ENCODE data around the gene RELCH.

RELCH gene

DNA sequence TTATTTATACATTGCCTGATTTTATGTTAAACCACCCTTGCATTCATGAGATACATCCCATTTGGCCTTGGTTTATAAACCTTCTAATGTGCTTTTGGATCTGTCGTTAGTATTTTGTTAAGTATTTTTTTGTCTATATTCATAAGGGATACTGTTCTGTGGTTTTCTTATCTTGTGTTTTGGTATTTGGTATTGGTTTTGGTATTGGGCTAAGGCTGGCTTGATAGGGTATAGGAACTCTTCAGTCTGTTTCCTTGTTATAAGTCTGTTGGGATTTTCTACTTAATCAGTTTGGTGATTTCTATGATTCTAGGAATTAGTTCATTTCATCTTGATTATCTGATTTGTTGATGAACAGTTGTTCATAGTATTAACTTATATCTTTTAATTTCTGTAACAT, 49.2 kb downstream of the RELCH start:
- H3K36me3 ChIP-seq (ENCODE audit: insufficient read depth, low read depth, low read length): peaks cover 22% of the 10 kb centered on the region
- no peaks in the 10 kb centered on the region for H3K4me1 ChIP-seq (ENCODE audit: insufficient read depth, low read length)
- H3K9me3 ChIP-seq (ENCODE audit: insufficient read depth, low read depth, low read length): 0 out of 2 replicates have a peak, but pooled peaks cover 3% of the 10 kb centered on the region
- H3K4me3 ChIP-seq (ENCODE audit: low read length): no peak overlapping the region
- H3K27me3 ChIP-seq (ENCODE audit: insufficient read depth, low read length): no peaks in the 10 kb centered on the region
- H3K27ac ChIP-seq (ENCODE audit: low read length): no peak overlapping the region
- no peak overlapping the region for H3K9ac ChIP-seq (ENCODE audit: low read depth, low read length)

DNA sequence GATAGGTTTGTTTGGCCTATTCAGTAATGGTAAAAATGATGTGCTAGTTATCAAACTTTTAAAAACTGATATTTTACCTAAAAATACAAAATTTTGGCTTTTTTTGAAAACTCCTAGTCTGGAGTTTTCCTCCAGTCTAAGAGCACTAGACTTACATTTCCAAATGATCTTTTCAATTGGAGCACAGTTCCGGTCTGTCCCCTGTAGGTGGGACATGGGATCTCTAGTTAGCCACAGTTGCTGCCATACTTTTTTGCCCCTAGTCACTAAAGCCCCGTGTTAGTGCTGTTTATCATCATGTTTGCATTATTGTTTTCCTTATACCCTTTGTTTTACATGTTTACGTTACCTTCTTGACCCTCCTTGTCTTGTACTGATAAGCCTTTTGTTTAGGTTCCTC, 52.4 kb downstream of the RELCH start:
- H3K9me3 ChIP-seq (ENCODE audit: insufficient read depth, low read depth, low read length): 0 out of 2 replicates have a peak, but pooled peaks cover 3% of the 10 kb centered on the region
- H3K27ac ChIP-seq (ENCODE audit: low read length): no peak overlapping the region
- H3K4me1 ChIP-seq (ENCODE audit: insufficient read depth, low read length): no peaks in the 10 kb centered on the region
- no peaks in the 10 kb centered on the region for H3K27me3 ChIP-seq (ENCODE audit: insufficient read depth, low read length)
- no peak overlapping the region for H3K9ac ChIP-seq (ENCODE audit: low read depth, low read length)
- no peak overlapping the region for H3K4me3 ChIP-seq (ENCODE audit: low read length)
- peaks cover 10% of the 10 kb centered on the region for H3K36me3 ChIP-seq (ENCODE audit: insufficient read depth, low read depth, low read length)

DNA sequence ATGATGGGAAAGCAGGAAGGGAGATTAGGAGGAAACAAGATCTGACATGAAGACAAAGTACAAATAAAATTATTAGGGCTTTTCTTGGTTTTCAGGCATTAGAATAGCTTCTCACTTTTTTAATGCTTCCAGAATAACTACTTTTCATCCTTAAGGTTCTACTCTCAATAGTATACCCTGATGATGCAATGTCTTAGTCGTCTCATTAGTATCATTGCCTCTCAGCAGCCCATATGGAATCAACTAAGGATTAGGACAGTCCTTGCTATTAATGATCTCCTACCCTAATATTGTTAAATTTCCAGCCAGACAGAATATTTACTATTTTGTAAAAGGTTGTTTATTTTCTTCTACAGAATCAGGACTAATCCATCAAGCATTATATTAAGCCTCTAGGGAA, 55.9 kb downstream of the RELCH start:
- Histone ChIP-seq H3K9me3 (ENCODE audit: insufficient read depth, low read depth, low read length) (0 out of 2 replicates have a peak, but pooled peaks cover 3% of the 10 kb centered on the region), H3K27ac (ENCODE audit: low read length) (no peak overlapping the region), H3K4me1 (ENCODE audit: insufficient read depth, low read length) (no peaks in the 10 kb centered on the region), H3K9ac (ENCODE audit: low read depth, low read length) (no peak overlapping the region), H3K4me3 (ENCODE audit: low read length) (no peak overlapping the region), H3K27me3 (ENCODE audit: insufficient read depth, low read length) (no peaks in the 10 kb centered on the region), H3K36me3 (ENCODE audit: insufficient read depth, low read depth, low read length) (peaks cover 28% of the 10 kb centered on the region)

DNA sequence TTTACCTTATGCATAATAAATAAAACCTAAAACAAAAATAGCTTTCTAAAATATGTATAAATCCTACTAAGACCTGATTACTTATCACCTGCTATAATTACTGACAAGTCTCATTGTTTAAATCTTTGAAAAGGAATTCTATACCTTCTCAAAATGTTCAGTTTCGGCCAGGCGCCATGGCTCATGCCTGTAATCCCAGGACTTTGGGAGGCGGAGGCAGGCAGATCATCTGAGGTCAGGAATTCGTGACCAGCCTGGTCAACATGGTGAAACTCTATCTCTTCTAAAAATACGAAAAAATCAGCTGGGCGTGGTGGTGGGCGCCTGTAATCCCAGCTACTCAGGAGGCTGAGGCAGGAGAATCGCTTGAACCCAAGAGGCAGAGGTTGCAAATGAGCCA, 58.1 kb downstream of the RELCH start:
- Histone ChIP-seq H3K27ac (ENCODE audit: low read length) (no peak overlapping the region), H3K36me3 (ENCODE audit: insufficient read depth, low read depth, low read length) (peaks cover 25% of the 10 kb centered on the region), H3K9me3 (ENCODE audit: insufficient read depth, low read depth, low read length) (0 out of 2 replicates have a peak, but pooled peaks cover 3% of the 10 kb centered on the region), H3K9ac (ENCODE audit: low read depth, low read length) (no peak overlapping the region), H3K4me1 (ENCODE audit: insufficient read depth, low read length) (no peaks in the 10 kb centered on the region), H3K27me3 (ENCODE audit: insufficient read depth, low read length) (no peaks in the 10 kb centered on the region), H3K4me3 (ENCODE audit: low read length) (no peak overlapping the region)

DNA sequence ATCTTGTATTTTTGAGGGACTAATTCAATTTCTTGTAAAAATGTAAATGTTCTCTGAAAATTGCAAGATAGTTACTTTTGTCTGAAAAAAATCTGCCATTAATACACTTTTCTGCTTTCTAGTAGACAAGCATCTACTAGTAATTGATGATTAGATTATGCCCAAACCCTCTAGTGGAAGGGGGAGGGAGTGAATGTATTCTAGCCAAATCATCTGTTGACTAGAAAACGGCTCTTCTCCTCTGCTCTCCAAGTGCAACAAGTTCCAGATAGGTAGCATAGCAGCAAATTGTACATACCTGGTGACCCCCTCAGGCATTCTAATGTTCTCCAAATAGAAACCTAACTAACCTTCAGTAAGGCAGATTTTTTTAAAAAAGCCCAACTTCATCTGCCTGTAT, 58.6 kb downstream of the RELCH start:
- Histone ChIP-seq H3K36me3 (ENCODE audit: insufficient read depth, low read depth, low read length) (peaks cover 22% of the 10 kb centered on the region), H3K4me1 (ENCODE audit: insufficient read depth, low read length) (no peaks in the 10 kb centered on the region), H3K27ac (ENCODE audit: low read length) (no peak overlapping the region), H3K27me3 (ENCODE audit: insufficient read depth, low read length) (no peaks in the 10 kb centered on the region), H3K9ac (ENCODE audit: low read depth, low read length) (no peak overlapping the region), H3K4me3 (ENCODE audit: low read length) (no peak overlapping the region), H3K9me3 (ENCODE audit: insufficient read depth, low read depth, low read length) (0 out of 2 replicates have a peak, but pooled peaks cover 3% of the 10 kb centered on the region)

DNA sequence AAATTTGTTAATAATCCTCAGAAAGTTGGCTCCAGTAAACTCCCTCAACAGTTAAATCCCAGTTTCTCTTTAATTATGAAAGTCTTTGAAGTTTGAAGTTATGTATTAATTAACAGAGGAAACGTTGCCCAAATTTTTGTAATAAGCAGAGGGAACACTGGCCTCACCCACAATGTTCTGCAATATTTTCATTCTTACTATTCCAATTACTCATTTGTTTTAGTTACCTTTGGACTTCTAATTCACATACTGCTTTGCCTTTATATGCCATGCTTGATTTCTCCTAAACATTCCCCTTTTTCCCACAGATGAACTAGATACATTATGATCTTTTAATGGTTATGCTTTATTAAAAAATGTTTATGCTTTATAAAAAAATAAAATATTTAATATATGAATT, 61.3 kb downstream of the RELCH start:
- Histone ChIP-seq H3K4me1 (ENCODE audit: insufficient read depth, low read length) (no peaks in the 10 kb centered on the region), H3K36me3 (ENCODE audit: insufficient read depth, low read depth, low read length) (peaks cover 30% of the 10 kb centered on the region), H3K27ac (ENCODE audit: low read length) (no peak overlapping the region), H3K9me3 (ENCODE audit: insufficient read depth, low read depth, low read length) (no peaks in the 10 kb centered on the region), H3K9ac (ENCODE audit: low read depth, low read length) (no peak overlapping the region), H3K4me3 (ENCODE audit: low read length) (no peak overlapping the region), H3K27me3 (ENCODE audit: insufficient read depth, low read length) (no peaks in the 10 kb centered on the region)

DNA sequence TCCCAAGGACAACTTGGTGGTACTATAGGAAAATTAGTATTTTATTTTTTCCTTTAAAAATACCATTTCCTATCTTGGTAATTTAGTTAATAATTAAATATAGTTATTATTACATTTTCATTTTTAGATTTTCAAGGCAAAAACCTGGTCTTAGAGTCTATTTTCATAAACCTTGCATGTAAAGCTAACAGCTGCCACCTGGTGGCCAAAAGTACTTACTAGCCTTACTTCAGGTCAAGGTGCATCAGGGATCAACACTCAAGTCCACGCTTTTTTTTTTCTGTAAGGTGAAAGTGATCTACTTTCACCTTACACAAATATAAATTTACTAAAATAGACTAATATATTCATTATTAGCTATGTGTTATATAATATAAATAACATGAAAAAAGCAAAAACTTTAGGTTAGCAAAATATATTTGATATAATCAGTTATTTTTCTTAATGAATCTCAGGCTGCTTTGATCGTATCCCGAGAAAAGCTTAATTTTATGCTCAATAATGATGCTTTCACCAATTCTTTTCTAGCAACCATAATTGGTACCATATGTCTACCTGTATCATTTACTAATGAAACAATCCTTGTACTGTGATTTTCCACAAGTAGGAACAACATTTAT, 62.5 kb downstream of the RELCH start:
- Histone ChIP-seq H3K4me3 (ENCODE audit: low read length) (no peak overlapping the region), H3K9ac (ENCODE audit: low read depth, low read length) (no peak overlapping the region), H3K4me1 (ENCODE audit: insufficient read depth, low read length) (no peaks in the 10 kb centered on the region), H3K36me3 (ENCODE audit: insufficient read depth, low read depth, low read length) (peaks cover 26% of the 10 kb centered on the region), H3K27me3 (ENCODE audit: insufficient read depth, low read length) (no peaks in the 10 kb centered on the region), H3K9me3 (ENCODE audit: insufficient read depth, low read depth, low read length) (no peaks in the 10 kb centered on the region), H3K27ac (ENCODE audit: low read length) (no peak overlapping the region)

DNA sequence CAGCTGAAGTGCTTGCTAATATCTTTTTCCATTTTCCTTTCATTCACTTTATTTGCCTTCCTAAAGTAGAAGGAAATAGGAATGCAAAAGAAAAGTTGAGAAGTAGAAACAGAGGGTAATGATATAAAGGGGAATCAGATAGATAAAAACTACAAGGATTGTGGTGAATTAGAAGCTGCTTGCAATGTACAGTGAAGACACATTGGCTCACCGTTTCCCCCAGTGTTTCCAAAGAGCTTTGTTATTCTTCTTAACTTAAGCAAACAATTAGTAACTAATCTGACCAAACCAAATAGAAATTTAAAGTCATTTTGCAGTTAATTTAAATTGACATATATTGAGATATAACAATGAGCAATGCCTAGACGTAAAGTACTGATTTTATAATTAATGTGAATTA, 63.4 kb downstream of the RELCH start:
- H3K4me3 ChIP-seq (ENCODE audit: low read length): no peak overlapping the region
- no peaks in the 10 kb centered on the region for H3K4me1 ChIP-seq (ENCODE audit: insufficient read depth, low read length)
- no peaks in the 10 kb centered on the region for H3K27me3 ChIP-seq (ENCODE audit: insufficient read depth, low read length)
- peaks cover 26% of the 10 kb centered on the region for H3K36me3 ChIP-seq (ENCODE audit: insufficient read depth, low read depth, low read length)
- no peak overlapping the region for H3K9ac ChIP-seq (ENCODE audit: low read depth, low read length)
- no peaks in the 10 kb centered on the region for H3K9me3 ChIP-seq (ENCODE audit: insufficient read depth, low read depth, low read length)
- H3K27ac ChIP-seq (ENCODE audit: low read length): no peak overlapping the region

DNA sequence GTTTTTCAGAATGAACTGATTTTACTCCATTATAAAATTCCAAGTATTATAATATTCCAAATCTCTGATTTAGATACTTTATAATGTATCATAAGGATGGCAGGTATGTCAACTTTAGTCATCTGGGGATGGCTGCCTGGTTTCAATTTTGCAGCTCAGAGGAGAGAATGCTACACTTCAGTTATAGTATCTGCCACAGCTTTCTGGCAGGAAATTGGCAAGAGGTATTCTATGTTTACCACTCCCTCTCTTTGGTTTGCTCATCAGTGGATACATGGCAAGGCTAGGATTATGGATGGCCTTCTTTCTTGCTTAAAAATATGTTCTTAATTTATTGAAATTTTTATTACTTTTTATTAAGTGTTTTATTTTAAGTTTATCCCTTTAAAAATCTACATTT, 71.0 kb downstream of the RELCH start:
- Histone ChIP-seq H3K9ac (ENCODE audit: low read depth, low read length) (no peak overlapping the region), H3K36me3 (ENCODE audit: insufficient read depth, low read depth, low read length) (peaks cover 78% of the 10 kb centered on the region), H3K27me3 (ENCODE audit: insufficient read depth, low read length) (no peaks in the 10 kb centered on the region), H3K4me3 (ENCODE audit: low read length) (no peak overlapping the region), H3K27ac (ENCODE audit: low read length) (no peak overlapping the region), H3K4me1 (ENCODE audit: insufficient read depth, low read length) (no peaks in the 10 kb centered on the region), H3K9me3 (ENCODE audit: insufficient read depth, low read depth, low read length) (no peaks in the 10 kb centered on the region)

DNA sequence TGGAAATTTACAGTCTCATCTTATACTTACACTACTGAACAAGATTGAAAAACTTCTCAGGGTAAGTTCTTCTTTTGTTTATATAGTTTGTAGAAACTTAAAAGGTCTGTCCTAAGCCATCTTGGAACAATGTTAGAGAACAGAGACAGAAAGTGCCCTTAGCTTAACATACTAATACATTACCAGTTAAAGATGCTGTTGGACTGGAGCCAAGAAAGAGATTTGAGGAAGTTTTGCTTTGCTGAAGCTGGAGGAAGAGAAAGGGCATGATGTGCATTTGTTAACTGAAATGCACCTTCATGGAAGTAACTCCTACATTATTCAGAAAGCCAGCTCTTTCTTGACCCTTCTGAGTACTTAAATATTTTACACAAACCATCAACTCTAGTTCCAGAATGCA, 71.6 kb downstream of the RELCH start:
- no peaks in the 10 kb centered on the region for H3K9me3 ChIP-seq (ENCODE audit: insufficient read depth, low read depth, low read length)
- no peaks in the 10 kb centered on the region for H3K27me3 ChIP-seq (ENCODE audit: insufficient read depth, low read length)
- no peaks in the 10 kb centered on the region for H3K4me1 ChIP-seq (ENCODE audit: insufficient read depth, low read length)
- H3K27ac ChIP-seq (ENCODE audit: low read length): no peak overlapping the region
- no peak overlapping the region for H3K9ac ChIP-seq (ENCODE audit: low read depth, low read length)
- H3K36me3 ChIP-seq (ENCODE audit: insufficient read depth, low read depth, low read length): peaks cover 83% of the 10 kb centered on the region
- H3K4me3 ChIP-seq (ENCODE audit: low read length): no peak overlapping the region

DNA sequence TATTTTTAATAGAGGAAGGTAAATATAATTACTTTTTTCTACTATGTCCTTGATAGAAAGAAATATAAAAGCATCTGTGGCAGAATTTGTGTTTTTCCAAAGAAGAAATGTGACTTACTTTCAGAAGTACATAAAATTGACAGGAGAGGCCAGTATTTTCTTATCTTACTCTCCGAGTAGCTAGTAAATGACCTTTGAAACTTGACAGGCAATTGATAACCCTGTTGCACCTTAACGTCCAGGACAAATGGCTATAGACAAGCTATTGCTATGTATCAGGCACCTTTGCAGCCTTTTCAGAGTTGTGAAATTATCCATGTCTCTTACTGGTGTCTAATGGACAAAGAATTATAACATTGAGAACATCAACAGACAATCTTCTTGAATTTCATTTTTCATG, 75.0 kb downstream of the RELCH start:
- Histone ChIP-seq H3K4me3 (ENCODE audit: low read length) (no peak overlapping the region), H3K9me3 (ENCODE audit: insufficient read depth, low read depth, low read length) (no peaks in the 10 kb centered on the region), H3K27me3 (ENCODE audit: insufficient read depth, low read length) (no peaks in the 10 kb centered on the region), H3K9ac (ENCODE audit: low read depth, low read length) (no peak overlapping the region), H3K27ac (ENCODE audit: low read length) (no peak overlapping the region), H3K36me3 (ENCODE audit: insufficient read depth, low read depth, low read length) (peaks cover 87% of the 10 kb centered on the region), H3K4me1 (ENCODE audit: insufficient read depth, low read length) (no peaks in the 10 kb centered on the region)

DNA sequence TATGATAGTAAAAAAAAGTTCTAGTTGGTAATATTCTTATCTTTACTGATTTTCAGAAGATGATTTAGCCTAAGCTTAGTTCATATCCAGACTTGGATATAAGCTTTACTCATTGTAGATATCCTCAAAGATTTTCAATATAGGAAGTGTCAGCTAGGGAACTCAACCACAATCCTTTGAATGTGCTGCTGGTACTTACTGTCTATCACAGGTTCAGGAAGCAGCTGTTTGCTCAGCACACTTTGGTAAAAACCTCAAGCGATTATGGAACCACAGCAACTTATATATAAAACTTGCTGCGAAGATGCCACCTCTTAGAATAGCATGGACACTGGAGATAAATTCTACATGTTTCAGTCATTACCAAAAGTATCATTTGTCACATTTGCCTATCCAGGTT, 77.9 kb downstream of the RELCH start:
- peaks cover 79% of the 10 kb centered on the region for H3K36me3 ChIP-seq (ENCODE audit: insufficient read depth, low read depth, low read length)
- no peak overlapping the region for H3K4me3 ChIP-seq (ENCODE audit: low read length)
- H3K27me3 ChIP-seq (ENCODE audit: insufficient read depth, low read length): no peaks in the 10 kb centered on the region
- no peaks in the 10 kb centered on the region for H3K4me1 ChIP-seq (ENCODE audit: insufficient read depth, low read length)
- no peak overlapping the region for H3K27ac ChIP-seq (ENCODE audit: low read length)
- no peak overlapping the region for H3K9ac ChIP-seq (ENCODE audit: low read depth, low read length)
- no peaks in the 10 kb centered on the region for H3K9me3 ChIP-seq (ENCODE audit: insufficient read depth, low read depth, low read length)
